A673 (cell line): ENCODE measurements around the gene ACKR3. TPM values are rescaled to one million over a fixed set of nuclear protein-coding genes. Genes with fewer than 3 reads are reported as not detected.

Experiments used
- BruUV-seq: library from RNA; stranded (reverse); fragments of 400-500 nt; replicated peaks from 2 replicates; lab custom pipeline; 2021; lab: Mats Ljungman, UMichigan
- CTCF ChIA-PET: fragments of 300-600 bp; sonication (Branson Sonifier 250); formaldehyde crosslinking; loops from one replicate; lab custom pipeline; 2022; ENCODE audit warnings: antibody characterized with exemption; lab: Charles Lee
- POLR2A ChIA-PET: fragments of 300-600 bp; sonication (Branson Sonifier 250); formaldehyde crosslinking; loops from one replicate; lab custom pipeline; 2022; ENCODE audit warnings: antibody characterized with exemption; ENCODE audit not compliant: low non-redundant PET; lab: Charles Lee
- DNase-seq: peaks from one replicate; pipeline ENCODE4 v3.0.0-alpha.2; 2015; ENCODE audit warnings: low spot score
- H3K27ac ChIP-seq: fragments of 200-600 bp; sonication (generic); 2 replicates; pipeline ENCODE4 v1.5.1; 2016; ENCODE audit warnings: mixed run types, low read depth, mild to moderate bottlenecking, mixed read lengths, antibody characterized with exemption, low read length; ENCODE audit not compliant: poor library complexity, severe bottlenecking
- H3K27me3 ChIP-seq: fragments of 200-600 bp; sonication (generic); replicated peaks from 2 replicates; pipeline ENCODE4 v1.6.1; 2017; ENCODE audit warnings: mixed run types, low read depth, mild to moderate bottlenecking, mixed read lengths, antibody characterized with exemption, low read length; ENCODE audit not compliant: insufficient read depth, poor library complexity
- H3K36me3 ChIP-seq: fragments of 200-600 bp; sonication (generic); 2 replicates; pipeline ENCODE4 v1.6.1; 2016; ENCODE audit warnings: mixed run types, mild to moderate bottlenecking, mixed read lengths, antibody characterized with exemption, low read length; ENCODE audit not compliant: insufficient read depth, poor library complexity, severe bottlenecking
- H3K4me1 ChIP-seq: fragments of 200-600 bp; sonication (generic); 2 replicates; pipeline ENCODE4 v1.6.1; 2017; ENCODE audit warnings: mixed run types, mild to moderate bottlenecking, mixed read lengths, antibody characterized with exemption, low read length; ENCODE audit not compliant: insufficient read depth, poor library complexity, severe bottlenecking
- H3K4me3 ChIP-seq: fragments of 200-600 bp; sonication (generic); 2 replicates; pipeline ENCODE4 v1.5.1; 2016; ENCODE audit warnings: low read depth, mixed run types, mild to moderate bottlenecking, mixed read lengths, low read length; ENCODE audit not compliant: poor library complexity, severe bottlenecking
- H3K9me3 ChIP-seq: fragments of 200-600 bp; sonication (generic); 2 replicates; pipeline ENCODE4 v1.6.1; 2016; ENCODE audit warnings: mixed run types, low read depth, mild to moderate bottlenecking, mixed read lengths, antibody characterized with exemption, low read length; ENCODE audit not compliant: poor library complexity, severe bottlenecking
- CTCF ChIP-seq: fragments of 300-800, 200-600 bp; sonication (generic); conservative IDR thresholded peaks from 2 replicates; pipeline ENCODE4 v1.5.1; 2017; ENCODE audit warnings: low read depth, mild to moderate bottlenecking, antibody characterized with exemption, low read length, moderate library complexity, mixed read lengths
- EZH2 ChIP-seq: fragments of 200-600 bp; sonication (generic); IDR thresholded peaks from 2 replicates; pipeline ENCODE4 v1.6.1; 2017; ENCODE audit warnings: borderline replicate concordance, low read depth, mild to moderate bottlenecking, mixed read lengths, antibody characterized with exemption, low read length; ENCODE audit not compliant: poor library complexity, severe bottlenecking
- intact Hi-C: fragments of 100-400 bp; cut with micrococcal nuclease; formaldehyde crosslinking; loops from one replicate; pipeline ENCODE4 v1.10.0; 2022; ENCODE audit not compliant: unreplicated experiment
- total RNA-seq: library from RNA; stranded (reverse); gene quantifications from 2 replicates; pipeline ENCODE4 v1.2.3, GENCODE V29; 2021

ACKR3 gene
- total RNA-seq, 1 experiment from 2014 or later: 0.52 TPM

- no peak for DNase-seq
- TF ChIP-seq CTCF: no peak
- no peak for TF ChIP-seq EZH2
- Histone ChIP-seq H3K4me1 (no peaks in the 10 kb centered on the region), H3K9me3 (no peaks in the 10 kb centered on the region), H3K27me3 (peaks cover 6% of the 10 kb centered on the region), H3K36me3 (no peaks in the 10 kb centered on the region), H3K27ac (no peak overlapping the region), H3K4me3 (no peak overlapping the region)
- POLR2A ChIA-PET: no interaction called here
- intact Hi-C loops: no loop called here
- no TSS peak for BruUV-seq
- CTCF ChIA-PET: no interaction called here
These were observed 60.6 kb downstream of the ACKR3 start for GRCh38 chr2:236629961-236630872.

- POLR2A ChIA-PET: no interaction called here
- Histone ChIP-seq H3K4me3 (no peak overlapping the region), H3K9me3 (no peaks in the 10 kb centered on the region), H3K27me3 (peaks cover 6% of the 10 kb centered on the region), H3K36me3 (no peaks in the 10 kb centered on the region), H3K4me1 (no peaks in the 10 kb centered on the region), H3K27ac (no peak overlapping the region)
- no peak for DNase-seq
- TF ChIP-seq CTCF (no peak), EZH2 (no peak)
- CTCF ChIA-PET: no interaction called here
- intact Hi-C loops: no loop called here
- BruUV-seq: no TSS peak
These were observed 61.7 kb downstream of the ACKR3 start for GRCh38 chr2:236631281-236631855.

GRCh38 chr2:236631856-236632291, 62.2 kb downstream of the ACKR3 start:
- no TSS peak for BruUV-seq
- ChIA-PET CTCF (no interaction called here), POLR2A (no interaction called here)

More at GRCh38 chr2:236631856-236632291, 62.2 kb downstream of the ACKR3 start:
- no peak overlapping the region for H3K27ac ChIP-seq
- no peak for DNase-seq
- TF ChIP-seq EZH2 (no peak), CTCF (no peak)
- H3K36me3 ChIP-seq: no peaks in the 10 kb centered on the region
- H3K4me1 ChIP-seq: no peaks in the 10 kb centered on the region
- intact Hi-C loops: no loop called here
- peaks cover 6% of the 10 kb centered on the region for H3K27me3 ChIP-seq
- H3K9me3 ChIP-seq: no peaks in the 10 kb centered on the region
- H3K4me3 ChIP-seq: no peak overlapping the region
